H1 (cell line): ENCODE results near the gene ADGRL3. TPM values are rescaled to one million over a fixed set of nuclear protein-coding genes. Genes with fewer than 3 reads are reported as not detected.

ENCODE experiments used
- ATF3 ChIP-seq: IDR thresholded peaks from 2 replicates; pipeline ENCODE4 v1.6.1; 2011; ENCODE audit warnings: low read depth, mild to moderate bottlenecking, low read length; ENCODE audit not compliant: insufficient read depth
- CHD7 ChIP-seq: fragments of 300-600 bp; sonication (generic); IDR thresholded peaks from 2 replicates; pipeline ENCODE4 v1.7.1; 2012; ENCODE audit warnings: low read length, moderate library complexity, mild to moderate bottlenecking, inconsistent platforms; ENCODE audit not compliant: insufficient replicate concordance
- HDAC6 ChIP-seq: IDR thresholded peaks from one replicate; pipeline ENCODE4 v1.7.1; 2012; ENCODE audit warnings: low read depth, mild to moderate bottlenecking, inconsistent platforms, low read length, moderate library complexity
- polyA plus RNA-seq, 7 experiments: library from polyadenylated mRNA; depleted of rRNA in 3 of 7; stranded (reverse) in 5 of 7; unstranded in 2 of 7; fragments of >200 nt in 5 of 7; fragments of 200-250 nt in 2 of 7; gene quantifications; 1 replicate in 5 of 7; 2 replicates in 1 of 7; 4 replicates in 1 of 7; pipeline versions ENCODE4 v1.2.1 to v1.2.3, GENCODE V29; 2011 to 2013; ENCODE audit warnings: missing spikeins in 2 of 7, mixed read lengths in 2 of 7
- total RNA-seq: library from RNA; stranded (reverse); fragmentation: NEBNext Ultra II Directional; extraction: Animal tissue kit (Norgen Biotek cat#: 25700); gene quantifications from 2 replicates; pipeline ENCODE4 v1.2.1, GENCODE V29; 2021

ADGRL3 gene
- total and polyA plus RNA-seq, 2 of the 8 experiments (the other 6 are each of a cell fraction or from before 2014, with no cell fraction given) = 6.6 to 13.0 TPM

- TF ChIP-seq CHD7 = no peak
- TF ChIP-seq ATF3 = no peak
- TF ChIP-seq HDAC6 = no peak
Measured at GRCh38 chr4:61663310-61663709, 463.2 kb downstream of the ADGRL3 start (continued).
